HEK293 (cell line): Measurements from ENCODE around the gene ENTPD8.

Experiments
- CTCF ChIA-PET: fragments of 350-600 bp; formaldehyde crosslinking; extraction: SDS; loops from one replicate; lab custom pipeline; 2021; ENCODE audit warnings: antibody characterized with exemption; lab: Yijun Ruan, JAX
- POLR2A ChIA-PET: fragments of 300-600 bp; formaldehyde crosslinking; extraction: SDS; loops from one replicate; lab custom pipeline; 2020; ENCODE audit warnings: antibody characterized with exemption, inconsistent platforms; lab: Yijun Ruan, JAX
- H3K27ac ChIP-seq: fragments of 200-500 bp; sonication (Bioruptor generic); 2 replicates; pipeline ENCODE4 v1.5.1; 2014; ENCODE audit warnings: low read depth, low read length, control low read depth, inconsistent platforms; ENCODE audit errors: extremely low read depth
- H3K36me3 ChIP-seq, 2 experiments: fragments of 200-500 bp in 1 of 2; sonication (Bioruptor generic) in 1 of 2; 1 replicate in 1 of 2; 2 replicates in 1 of 2; pipeline ENCODE4 v1.5.1; 2014 to 2017; ENCODE audit warnings: inconsistent platforms in 2 of 2, low read length in 2 of 2; ENCODE audit not compliant: control insufficient read depth in 2 of 2, insufficient read depth in 1 of 2
- H3K4me1 ChIP-seq: fragments of 200-500 bp; sonication (Bioruptor generic); 2 replicates; pipeline ENCODE4 v1.5.1; 2014; ENCODE audit warnings: mild to moderate bottlenecking, low read length, inconsistent platforms; ENCODE audit not compliant: control insufficient read depth, insufficient read depth
- H3K4me3 ChIP-seq: 2 replicates; pipeline ENCODE4 v1.5.1; 2011; ENCODE audit warnings: low read depth, mild to moderate bottlenecking, control low read depth, low read length, moderate library complexity
- H3K9me3 ChIP-seq: fragments of 200-500 bp; sonication (Bioruptor generic); 2 replicates; pipeline ENCODE4 v1.5.1; 2014; ENCODE audit warnings: low read depth, low read length, inconsistent platforms; ENCODE audit not compliant: control insufficient read depth, insufficient read depth
- EGR2 ChIP-seq: fragments of 450-650 bp; formaldehyde crosslinking; IDR thresholded peaks from 2 replicates; pipeline ENCODE4 v1.5.1; 2016; ENCODE audit warnings: low read depth, missing biosample characterization, missing genetic modification characterization
- GLIS2 ChIP-seq: fragments of 450-650 bp; formaldehyde crosslinking; IDR thresholded peaks from 2 replicates; pipeline ENCODE4 v1.5.1; 2016; ENCODE audit warnings: missing biosample characterization, missing genetic modification characterization
- KLF17 ChIP-seq: fragments of 450-650 bp; formaldehyde crosslinking; IDR thresholded peaks from 2 replicates; pipeline ENCODE4 v1.5.1; 2016; ENCODE audit warnings: missing biosample characterization, missing genetic modification characterization
- PATZ1 ChIP-seq: fragments of 450-650 bp; formaldehyde crosslinking; IDR thresholded peaks from 2 replicates; pipeline ENCODE4 v1.5.1; 2016; ENCODE audit warnings: missing biosample characterization, missing genetic modification characterization
- ZBTB49 ChIP-seq: fragments of 450-650 bp; formaldehyde crosslinking; IDR thresholded peaks from 2 replicates; pipeline ENCODE4 v1.5.1; 2016; ENCODE audit warnings: missing biosample characterization, missing genetic modification characterization, low read depth
- ZFP3 ChIP-seq: fragments of 450-650 bp; formaldehyde crosslinking; IDR thresholded peaks from 2 replicates; pipeline ENCODE4 v1.5.1; 2016; ENCODE audit warnings: low read depth, missing biosample characterization, missing genetic modification characterization
- ZNF10 ChIP-seq: fragments of 450-650 bp; formaldehyde crosslinking; IDR thresholded peaks from 2 replicates; pipeline ENCODE4 v1.5.1; 2017; ENCODE audit warnings: missing biosample characterization, missing genetic modification characterization
- ZNF121 ChIP-seq: fragments of 450-650 bp; formaldehyde crosslinking; IDR thresholded peaks from 2 replicates; pipeline ENCODE4 v1.5.1; 2016; ENCODE audit warnings: missing biosample characterization, missing genetic modification characterization
- ZNF138 ChIP-seq: fragments of 450-650 bp; formaldehyde crosslinking; IDR thresholded peaks from 2 replicates; pipeline ENCODE4 v1.5.1; 2016; ENCODE audit warnings: missing biosample characterization, missing genetic modification characterization, borderline replicate concordance
- ZNF341 ChIP-seq: fragments of 450-650 bp; formaldehyde crosslinking; IDR thresholded peaks from 2 replicates; pipeline ENCODE4; 2016; ENCODE audit warnings: low read depth, missing biosample characterization, missing genetic modification characterization
- ZNF366 ChIP-seq: fragments of 450-650 bp; formaldehyde crosslinking; conservative IDR thresholded peaks from 2 replicates; pipeline ENCODE4 v1.5.1; 2016; ENCODE audit warnings: missing biosample characterization, missing genetic modification characterization
- ZNF473 ChIP-seq: fragments of 450-650 bp; formaldehyde crosslinking; IDR thresholded peaks from 2 replicates; pipeline ENCODE4 v1.5.1; 2017; ENCODE audit warnings: missing biosample characterization, missing genetic modification characterization
- ZNF513 ChIP-seq: fragments of 450-650 bp; IDR thresholded peaks from 2 replicates; pipeline ENCODE4 v1.5.1; 2018; ENCODE audit warnings: missing biosample characterization, missing genetic modification characterization
- ZNF549 ChIP-seq: fragments of 450-650 bp; IDR thresholded peaks from 2 replicates; pipeline ENCODE4 v1.5.1; 2018; ENCODE audit warnings: missing biosample characterization, missing genetic modification characterization, mild to moderate bottlenecking, inconsistent platforms, moderate library complexity
- ZNF585B ChIP-seq: fragments of 450-650 bp; formaldehyde crosslinking; IDR thresholded peaks from 2 replicates; pipeline ENCODE4 v1.5.1; 2016; ENCODE audit warnings: missing biosample characterization, missing genetic modification characterization
- ZNF629 ChIP-seq: fragments of 450-650 bp; formaldehyde crosslinking; IDR thresholded peaks from 2 replicates; pipeline ENCODE4 v1.5.1; 2017; ENCODE audit warnings: missing biosample characterization, missing genetic modification characterization
- ZNF670 ChIP-seq: fragments of 450-650 bp; formaldehyde crosslinking; IDR thresholded peaks from 2 replicates; pipeline ENCODE4 v1.5.1; 2016; ENCODE audit warnings: missing biosample characterization, missing genetic modification characterization, low read depth
- ZNF776 ChIP-seq: fragments of 450-650 bp; formaldehyde crosslinking; IDR thresholded peaks from 2 replicates; pipeline ENCODE4 v1.5.0; 2017; ENCODE audit warnings: missing biosample characterization, missing genetic modification characterization, borderline replicate concordance

ENTPD8 gene

GRCh38 chr9:137390553-137391410 lies 50.4 kb downstream of the ENTPD8 start:
- Histone ChIP-seq H3K9me3 (no peaks in the 10 kb centered on the region), H3K36me3 (peaks cover 0 to 5% of the 10 kb centered on the region in 2 experiments; a peak in 1 of 3 replicates), H3K4me1 (no peaks in the 10 kb centered on the region), H3K4me3 (no peak overlapping the region), H3K27ac (no peak overlapping the region)
- TF ChIP-seq GLIS2 (tag by site-specific recombination) (0 out of 2 replicates have a peak, but pooled peaks have one; percentile 11), ZNF341 (no peak), ZNF138 (tag by site-specific recombination) (no peak), ZNF629 (no peak)
- ChIA-PET POLR2A (interaction anchor here (0.6 kb wide), 1 partner anchor 26 kb away, joined by 4 read pairs; no protein-coding TSS in a partner anchor), CTCF (interaction anchor here (0.6 kb wide), 1 partner anchor 17 kb away, joined by 3 read pairs; no protein-coding TSS in a partner anchor)

GRCh38 chr9:137389428-137389746 lies 51.8 kb downstream of the ENTPD8 start:
- Histone ChIP-seq H3K27ac (no peak overlapping the region), H3K9me3 (no peaks in the 10 kb centered on the region), H3K4me3 (no peak overlapping the region), H3K4me1 (no peaks in the 10 kb centered on the region), H3K36me3 (peaks cover 0 to 5% of the 10 kb centered on the region in 2 experiments; a peak in 1 of 3 replicates)
- ChIA-PET CTCF (interaction anchor here (0.9 to 1.5 kb wide), 2 partner anchors 34 to 87 kb away, joined by 3 to 5 read pairs; partner anchors contain the start of genes EXD3, NOXA1 and NRARP), POLR2A (interaction anchor here (0.6 kb wide), 1 partner anchor 89 kb away, joined by 3 read pairs; no protein-coding TSS in a partner anchor)
- TF ChIP-seq ZFP3 (no peak), PATZ1 (tag by site-specific recombination) (no peak), ZNF776 (tag by site-specific recombination) (no peak), ZNF549 (tag by site-specific recombination) (no peak), ZNF366 (tag by site-specific recombination) (no peak), ZNF513 (tag by site-specific recombination) (no peak), ZNF10 (no peak), KLF17 (tag by site-specific recombination) (no peak), ZNF121 (no peak)

- POLR2A ChIA-PET: interaction anchor here (0.6 kb wide), 1 partner anchor 88 kb away, joined by 3 read pairs; no protein-coding TSS in a partner anchor
- CTCF ChIA-PET: interaction anchor here (0.7 to 1.5 kb wide), 3 partner anchors 35 to 1592 kb away, joined by 3 to 5 read pairs (median 3); partner anchors contain the start of genes EXD3, NOXA1 and NRARP
- no peak for TF ChIP-seq ZNF473 (tag by site-specific recombination)
- TF ChIP-seq ZNF670 (tag by site-specific recombination): no peak
- TF ChIP-seq ZNF585B (tag by site-specific recombination): no peak
- TF ChIP-seq EGR2 (tag by site-specific recombination): peak; percentile 74
- no peak for TF ChIP-seq ZBTB49
Observed at GRCh38 chr9:137388589-137389427, 52.3 kb downstream of the ENTPD8 start.

More at GRCh38 chr9:137388589-137389427, 52.3 kb downstream of the ENTPD8 start:
- Histone ChIP-seq H3K9me3 (no peaks in the 10 kb centered on the region), H3K4me3 (no peak overlapping the region), H3K4me1 (no peaks in the 10 kb centered on the region), H3K36me3 (peaks cover 0 to 5% of the 10 kb centered on the region in 2 experiments; a peak in 1 of 3 replicates), H3K27ac (no peak overlapping the region)
